ENCODE measurements around the gene TPRX2. TPM values are rescaled to one million over a fixed set of nuclear protein-coding genes. Genes with fewer than 3 reads are reported as not detected.

The TPRX2 gene
- total RNA-seq, 1 experiment from 2014 or later = not detected

GRCh38 chr19:47891622-47891922, 32.5 kb downstream of the TPRX2 start:
- H3K4me2 ChIP-seq = no peak overlapping the region
- no peaks in the 10 kb centered on the region for H3K79me2 ChIP-seq (ENCODE audit: low read depth)
- no peaks in the 10 kb centered on the region for H3K36me3 ChIP-seq (ENCODE audit: low read depth)
- TF ChIP-seq CTCF (conservative IDR thresholded peaks at IDR 0.05) (no peak), EZH2 (IDR thresholded peaks at IDR 0.05; ENCODE audit: low read depth) (no peak)
- ChIA-PET POLR2A (ENCODE audit: unreplicated experiment) (no interaction called here), CTCF (no interaction called here)
- no peak overlapping the region for H2AFZ ChIP-seq
- no TSS peak for BruUV-seq (replicated peaks)
- no peaks in the 10 kb centered on the region for H3K9me2 ChIP-seq (ENCODE audit: insufficient read depth)
- H3K9me3 ChIP-seq (ENCODE audit: insufficient read depth, low read depth) = peaks cover 8% of the 10 kb centered on the region; the same call in 1 of the 2 replicates
- H3F3A ChIP-seq (ENCODE audit: insufficient read depth, low read depth) = no peaks in the 10 kb centered on the region; the same call in 1 of the 2 replicates
- H3K27ac ChIP-seq = no peak overlapping the region
- H3K4me3 ChIP-seq = no peak overlapping the region
- H3K4me1 ChIP-seq (replicated peaks; ENCODE audit: insufficient read depth) = no peaks in the 10 kb centered on the region
- H3K27me3 ChIP-seq (ENCODE audit: insufficient read depth, low read depth) = peaks cover 62% of the 10 kb centered on the region
- intact Hi-C loops (cut with micrococcal nuclease; ENCODE audit: unreplicated experiment) = no loop called here
- H4K20me1 ChIP-seq (ENCODE audit: insufficient read depth) = no peaks in the 10 kb centered on the region
- DNase-seq = no peak

GRCh38 chr19:47891923-47892666, 33.1 kb downstream of the TPRX2 start:
- H3K27me3 ChIP-seq (ENCODE audit: insufficient read depth, low read depth) = peaks cover 62% of the 10 kb centered on the region
- BruUV-seq (replicated peaks) = no TSS peak
- no peak for DNase-seq
- no peaks in the 10 kb centered on the region for H3K36me3 ChIP-seq (ENCODE audit: low read depth)
- intact Hi-C loops (cut with micrococcal nuclease; ENCODE audit: unreplicated experiment) = no loop called here
- H3F3A ChIP-seq (ENCODE audit: insufficient read depth, low read depth) = no peaks in the 10 kb centered on the region; the same call in 1 of the 2 replicates
- TF ChIP-seq CTCF (conservative IDR thresholded peaks at IDR 0.05) = no peak
- no peak for TF ChIP-seq EZH2 (IDR thresholded peaks at IDR 0.05; ENCODE audit: low read depth)
- H3K9me3 ChIP-seq (ENCODE audit: insufficient read depth, low read depth) = peaks cover 8% of the 10 kb centered on the region; the same call in 1 of the 2 replicates
- no peaks in the 10 kb centered on the region for H3K4me1 ChIP-seq (replicated peaks; ENCODE audit: insufficient read depth)
- no peaks in the 10 kb centered on the region for H3K9me2 ChIP-seq (ENCODE audit: insufficient read depth)
- CTCF ChIA-PET = interaction anchor here (0.6 kb wide), 1 partner anchor 137 kb away, joined by 4 read pairs; no protein-coding TSS in a partner anchor
- POLR2A ChIA-PET (ENCODE audit: unreplicated experiment) = no interaction called here
- no peak overlapping the region for H3K4me3 ChIP-seq
- H4K20me1 ChIP-seq (ENCODE audit: insufficient read depth) = no peaks in the 10 kb centered on the region
- H3K79me2 ChIP-seq (ENCODE audit: low read depth) = no peaks in the 10 kb centered on the region
- no peak overlapping the region for H2AFZ ChIP-seq
- no peak overlapping the region for H3K27ac ChIP-seq
- no peak overlapping the region for H3K4me2 ChIP-seq

GRCh38 chr19:47895165-47895782, 36.2 kb downstream of the TPRX2 start:
- no peak overlapping the region for H3K27ac ChIP-seq
- BruUV-seq (replicated peaks) = no TSS peak
- no peak for DNase-seq
- no peaks in the 10 kb centered on the region for H3K79me2 ChIP-seq (ENCODE audit: low read depth)
- H3K9me3 ChIP-seq (ENCODE audit: insufficient read depth, low read depth) = peaks cover 8% of the 10 kb centered on the region; the same call in 1 of the 2 replicates
- H2AFZ ChIP-seq = no peak overlapping the region
- H4K20me1 ChIP-seq (ENCODE audit: insufficient read depth) = no peaks in the 10 kb centered on the region
- H3K4me2 ChIP-seq = no peak overlapping the region
- H3K4me3 ChIP-seq = no peak overlapping the region
- H3K36me3 ChIP-seq (ENCODE audit: low read depth) = no peaks in the 10 kb centered on the region
- H3K4me1 ChIP-seq (replicated peaks; ENCODE audit: insufficient read depth) = no peaks in the 10 kb centered on the region
- peaks cover 72% of the 10 kb centered on the region for H3K27me3 ChIP-seq (ENCODE audit: insufficient read depth, low read depth)
- intact Hi-C loops (cut with micrococcal nuclease; ENCODE audit: unreplicated experiment) = no loop called here
- no peaks in the 10 kb centered on the region; the same call in 1 of the 2 replicates for H3F3A ChIP-seq (ENCODE audit: insufficient read depth, low read depth)
- TF ChIP-seq CTCF (conservative IDR thresholded peaks at IDR 0.05) = no peak
- TF ChIP-seq EZH2 (IDR thresholded peaks at IDR 0.05; ENCODE audit: low read depth) = no peak
- POLR2A ChIA-PET (ENCODE audit: unreplicated experiment) = no interaction called here
- no peaks in the 10 kb centered on the region for H3K9me2 ChIP-seq (ENCODE audit: insufficient read depth)
- CTCF ChIA-PET = no interaction called here

All from PC-9 (cell line).